Esophagus muscularis mucosa (tissue), 4 donors: ENCODE measurements around the gene ROBO4.

Source experiments
- CTCF ChIP-seq, 3 experiments: fragments of 200-600 bp in 2 of 3; fragments of 450-650 bp in 1 of 3; sonication (generic) in 2 of 3; IDR thresholded peaks; one replicate each; pipeline ENCODE4 v1.5.1; 2017 to 2019; ENCODE audit warnings: antibody characterized with exemption in 3 of 3, mild to moderate bottlenecking in 2 of 3, moderate library complexity in 1 of 3
- EP300 ChIP-seq: sonication (generic); formaldehyde crosslinking; IDR thresholded peaks from one replicate; pipeline ENCODE4 v1.6.1; 2017; ENCODE audit warnings: antibody characterized with exemption
- POLR2A ChIP-seq: fragments of 450-650 bp; IDR thresholded peaks from one replicate; pipeline ENCODE4 v1.6.1; 2017; ENCODE audit warnings: antibody characterized with exemption, moderate library complexity, mild to moderate bottlenecking, low read depth
- POLR2AphosphoS5 ChIP-seq, 2 donors: sonication (generic); formaldehyde crosslinking; IDR thresholded peaks; one replicate each; pipeline ENCODE4 v1.6.1; 2017; ENCODE audit warnings: antibody characterized with exemption in 2 of 2

GRCh38 chr11:124916370-124916710, 18.7 kb upstream of the ROBO4 start:
- TF ChIP-seq CTCF (IDR thresholded peaks at IDR 0.05) (no peak), POLR2AphosphoS5 (IDR thresholded peaks at IDR 0.05) (no peak), EP300 (no peak), POLR2A (no peak)
